ENCODE data around the gene WBP11. TPM values are rescaled to one million over a fixed set of nuclear protein-coding genes. Genes with fewer than 3 reads are reported as not detected.

Gene WBP11
- total RNA-seq, 4 donors from 2014 or later: 16.0 to 21.4 (median 18.2) TPM

GRCh38 chr12:14826491-14826890 lies 23.2 kb upstream of the WBP11 start:
- intact Hi-C loops (cut with DNase I): no loop called here
- peak overlapping the region in 2 of 4 donors; percentile 14 to 16 for H3K27ac ChIP-seq
- no peaks in the 10 kb centered on the region for H3K9me3 ChIP-seq
- H3K4me1 ChIP-seq: peaks cover 0 to 6% (median 0%) of the 10 kb centered on the region in 3 donors
- no peak for TF ChIP-seq CTCF (IDR thresholded peaks at IDR 0.05)
- no peak for TF ChIP-seq POLR2A (IDR thresholded peaks at IDR 0.05)
- H3K36me3 ChIP-seq: no peaks in the 10 kb centered on the region
- 79 to 81% methylated on average over 5 of the region's 5 CpGs for WGBS, 2 donors
- H3K27me3 ChIP-seq: peaks cover 0 to 4% (median 0%) of the 10 kb centered on the region in 4 donors
- no peak overlapping the region for H3K4me3 ChIP-seq
- DNase-seq: no peak

- no peak for DNase-seq
- TF ChIP-seq POLR2A (IDR thresholded peaks at IDR 0.05): no peak
- TF ChIP-seq CTCF (IDR thresholded peaks at IDR 0.05): no peak
- intact Hi-C loops (cut with DNase I): no loop called here
Observed at GRCh38 chr12:14825256-14825655, 22.0 kb upstream of the WBP11 start.

GRCh38 chr12:14824012-14824634 lies 20.8 kb upstream of the WBP11 start:
- no peak for DNase-seq
- Histone ChIP-seq H3K27ac (no peak overlapping the region), H3K4me3 (no peak overlapping the region), H3K36me3 (no peaks in the 10 kb centered on the region), H3K27me3 (peaks cover 0 to 8% (median 0%) of the 10 kb centered on the region in 4 donors), H3K9me3 (no peaks in the 10 kb centered on the region), H3K4me1 (peaks cover 0 to 6% (median 0%) of the 10 kb centered on the region in 3 donors)
- intact Hi-C loops (cut with DNase I): no loop called here
- TF ChIP-seq POLR2A (IDR thresholded peaks at IDR 0.05) (no peak), CTCF (IDR thresholded peaks at IDR 0.05) (no peak)
- WGBS, 2 donors: 58 to 64% methylated on average over 1 of the region's 1 CpG

More at GRCh38 chr12:14825256-14825655, 22.0 kb upstream of the WBP11 start:
- H3K27me3 ChIP-seq: peaks cover 0 to 8% (median 0%) of the 10 kb centered on the region in 4 donors
- peaks cover 0 to 6% (median 0%) of the 10 kb centered on the region in 3 donors for H3K4me1 ChIP-seq
- no peaks in the 10 kb centered on the region for H3K36me3 ChIP-seq
- no peak overlapping the region for H3K27ac ChIP-seq
- H3K9me3 ChIP-seq: no peaks in the 10 kb centered on the region
- H3K4me3 ChIP-seq: no peak overlapping the region

GRCh38 chr12:14814014-14814413 lies 10.7 kb upstream of the WBP11 start, which contains the start of gene SMCO3:
SMCO3 (minus strand) TSS chr12:14814182; CDS start chr12:14806680, 7,502 bp downstream.
- no peak within 1 kb of the TSS for H3K4me3 ChIP-seq
- 67 to 74% methylated on average over 3 of the region's 3 CpGs for WGBS, 2 donors
- no peak for DNase-seq

More at GRCh38 chr12:14814014-14814413, 10.7 kb upstream of the WBP11 start, which contains the start of gene SMCO3:
- Histone ChIP-seq H3K27me3 (no peaks in the 10 kb centered on the region), H3K4me1 (no peaks in the 10 kb centered on the region), H3K27ac (no peak within 1 kb of the TSS), H3K36me3 (no peaks in the 10 kb centered on the region), H3K9me3 (no peaks in the 10 kb centered on the region)
- no peak for TF ChIP-seq CTCF (IDR thresholded peaks at IDR 0.05)
- no peak for TF ChIP-seq POLR2A (IDR thresholded peaks at IDR 0.05)
- intact Hi-C loops (cut with DNase I): no loop called here
